Progenitor cell of endocrine pancreas (in vitro differentiated cells): Measurements from ENCODE around the gene MT1X. TPM values are rescaled to one million over a fixed set of nuclear protein-coding genes. Genes with fewer than 3 reads are reported as not detected.

Source experiments
- DNase-seq: peaks from one replicate; pipeline ENCODE4 v3.0.0; 2021; ENCODE audit warnings: low spot score; ENCODE audit not compliant: unreplicated experiment
- H3K27ac Mint-ChIP-seq: 2 replicates; pipeline ENCODE4 v1.8.0; 2021; ENCODE audit warnings: mild to moderate bottlenecking, moderate library complexity, mixed read lengths
- H3K27me3 Mint-ChIP-seq: 2 replicates; pipeline ENCODE4 v1.8.0; 2021; ENCODE audit warnings: mixed read lengths
- H3K36me3 Mint-ChIP-seq: 2 replicates; pipeline ENCODE4 v1.8.0; 2022; ENCODE audit warnings: mixed read lengths; ENCODE audit not compliant: insufficient read depth
- H3K4me1 Mint-ChIP-seq: 2 replicates; pipeline ENCODE4 v1.8.0; 2021; ENCODE audit warnings: low read depth, mixed read lengths
- H3K4me3 Mint-ChIP-seq: 2 replicates; pipeline ENCODE4 v1.8.0; 2021; ENCODE audit warnings: low read depth, mild to moderate bottlenecking, moderate library complexity, mixed read lengths
- H3K9me3 Mint-ChIP-seq: 2 replicates; pipeline ENCODE4 v1.8.0; 2021; ENCODE audit warnings: low read depth, mixed read lengths
- total RNA-seq: library from RNA; stranded (reverse); gene quantifications from 2 replicates; pipeline ENCODE4 v1.2.1, GENCODE V29; 2021
- TF ChIP-seq, protein P1 (sequence below): fragments of 200-600 bp; sonication (generic); IDR thresholded peaks from one replicate; pipeline ENCODE4 v1.5.0; 2021; ENCODE audit warnings: antibody characterized with exemption, mild to moderate bottlenecking; ENCODE audit not compliant: unreplicated experiment

MT1X gene
- total RNA-seq, 1 donor from 2014 or later, result 6.8 TPM

DNA sequence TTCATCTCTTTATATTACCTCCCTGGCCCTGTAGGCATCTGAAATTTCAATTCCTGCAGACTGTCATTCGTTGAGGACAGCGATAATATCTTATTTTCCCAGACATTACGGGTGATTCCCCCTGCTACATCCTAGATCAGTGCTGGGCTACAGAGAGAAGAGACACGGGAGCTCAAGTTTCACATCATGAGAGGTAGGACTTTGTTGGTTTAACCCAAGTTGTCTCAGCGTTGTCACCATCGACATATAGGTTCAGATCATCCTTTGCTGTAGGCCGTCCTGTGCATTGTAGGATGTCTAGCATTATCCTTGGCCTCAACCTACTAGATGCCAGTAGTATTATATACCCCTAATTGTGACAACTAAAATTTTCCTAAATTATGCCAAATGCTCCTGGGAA is 19.3 kb downstream of the MT1X start:
- H3K27me3 Mint-ChIP-seq, result peaks cover 6% of the 10 kb centered on the region
- TF ChIP-seq, protein P1, sequence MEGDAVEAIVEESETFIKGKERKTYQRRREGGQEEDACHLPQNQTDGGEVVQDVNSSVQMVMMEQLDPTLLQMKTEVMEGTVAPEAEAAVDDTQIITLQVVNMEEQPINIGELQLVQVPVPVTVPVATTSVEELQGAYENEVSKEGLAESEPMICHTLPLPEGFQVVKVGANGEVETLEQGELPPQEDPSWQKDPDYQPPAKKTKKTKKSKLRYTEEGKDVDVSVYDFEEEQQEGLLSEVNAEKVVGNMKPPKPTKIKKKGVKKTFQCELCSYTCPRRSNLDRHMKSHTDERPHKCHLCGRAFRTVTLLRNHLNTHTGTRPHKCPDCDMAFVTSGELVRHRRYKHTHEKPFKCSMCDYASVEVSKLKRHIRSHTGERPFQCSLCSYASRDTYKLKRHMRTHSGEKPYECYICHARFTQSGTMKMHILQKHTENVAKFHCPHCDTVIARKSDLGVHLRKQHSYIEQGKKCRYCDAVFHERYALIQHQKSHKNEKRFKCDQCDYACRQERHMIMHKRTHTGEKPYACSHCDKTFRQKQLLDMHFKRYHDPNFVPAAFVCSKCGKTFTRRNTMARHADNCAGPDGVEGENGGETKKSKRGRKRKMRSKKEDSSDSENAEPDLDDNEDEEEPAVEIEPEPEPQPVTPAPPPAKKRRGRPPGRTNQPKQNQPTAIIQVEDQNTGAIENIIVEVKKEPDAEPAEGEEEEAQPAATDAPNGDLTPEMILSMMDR, result no peak
- no peaks in the 10 kb centered on the region for H3K9me3 Mint-ChIP-seq
- no peaks in the 10 kb centered on the region for H3K4me1 Mint-ChIP-seq
- no peaks in the 10 kb centered on the region for H3K36me3 Mint-ChIP-seq
- DNase-seq, result no peak
- no peak overlapping the region for H3K4me3 Mint-ChIP-seq
- no peak overlapping the region for H3K27ac Mint-ChIP-seq

DNA sequence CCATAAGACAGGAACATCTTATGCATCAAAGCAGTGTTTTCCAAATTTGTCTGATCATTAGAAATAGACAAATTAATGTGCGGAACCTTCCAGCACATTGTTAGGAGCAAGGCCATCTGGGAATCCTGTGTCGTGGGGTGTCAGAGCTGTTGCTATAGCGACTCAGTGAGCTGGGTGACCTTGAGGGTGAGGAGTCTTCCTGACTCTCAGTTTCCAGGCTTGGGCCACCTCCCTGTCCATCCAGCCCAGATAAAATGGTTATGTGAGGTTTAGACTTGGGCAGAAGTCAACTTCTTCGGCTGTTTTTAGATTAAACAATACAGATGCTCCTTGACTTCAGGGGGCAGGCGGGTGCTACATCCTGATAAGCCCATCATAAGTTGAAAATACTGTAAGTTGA is 20.6 kb downstream of the MT1X start:
- no peaks in the 10 kb centered on the region for H3K4me1 Mint-ChIP-seq
- no peak overlapping the region for H3K4me3 Mint-ChIP-seq
- no peaks in the 10 kb centered on the region for H3K36me3 Mint-ChIP-seq
- no peak for DNase-seq
- TF ChIP-seq, protein P1, result no peak
- H3K27ac Mint-ChIP-seq, result no peak overlapping the region
- no peaks in the 10 kb centered on the region for H3K9me3 Mint-ChIP-seq
- H3K27me3 Mint-ChIP-seq, result peaks cover 6% of the 10 kb centered on the region

DNA sequence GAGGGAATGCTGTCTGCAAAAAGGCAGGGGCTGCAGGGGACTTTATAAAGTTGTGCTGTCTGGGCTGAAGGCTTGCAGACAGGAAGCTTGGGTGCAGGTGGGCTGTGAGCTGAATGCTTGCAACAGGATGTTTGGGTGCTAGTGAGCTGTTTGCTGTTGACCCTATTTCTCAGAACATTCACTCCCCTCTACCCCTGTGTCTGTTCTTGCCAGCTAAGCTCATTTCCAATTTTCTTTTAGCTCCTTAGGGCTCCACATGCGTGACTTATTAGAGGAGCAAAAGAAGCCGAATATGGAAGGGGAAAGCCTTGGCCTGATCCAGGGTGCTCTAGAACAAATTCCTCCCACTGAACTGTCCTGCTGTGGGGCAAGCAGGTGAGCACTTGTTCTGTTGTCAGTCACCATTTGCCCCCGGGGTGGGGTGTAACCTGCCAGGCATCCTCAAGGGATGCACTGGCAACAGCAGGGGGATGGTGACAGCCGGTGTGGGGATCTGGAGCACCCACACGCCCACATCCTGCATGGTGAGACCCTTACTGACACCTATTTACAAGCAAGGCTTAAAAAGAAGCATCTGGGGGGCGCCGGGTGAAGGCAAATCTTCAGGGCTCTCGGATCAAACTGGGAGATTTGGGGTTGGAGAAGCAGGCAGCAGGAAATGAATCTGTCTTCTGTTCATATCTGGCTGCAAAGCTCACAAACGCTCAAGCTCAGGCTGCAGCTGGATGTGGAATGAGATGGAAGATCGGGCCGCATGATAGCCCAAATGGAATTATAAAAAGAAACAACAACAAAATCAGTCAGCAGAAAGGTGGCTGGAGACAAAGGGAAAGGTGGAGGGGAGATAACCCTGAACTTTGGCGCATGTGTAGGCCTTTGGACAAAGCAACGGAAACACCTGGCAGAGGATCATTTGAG is 26.5 kb downstream of the MT1X start:
- Mint-ChIP-seq H3K9me3 (no peaks in the 10 kb centered on the region), H3K4me1 (no peaks in the 10 kb centered on the region), H3K27ac (no peak overlapping the region), H3K27me3 (peaks cover 16% of the 10 kb centered on the region), H3K36me3 (no peaks in the 10 kb centered on the region), H3K4me3 (no peak overlapping the region)
- DNase-seq, result no peak
- TF ChIP-seq, protein P1, result no peak

DNA sequence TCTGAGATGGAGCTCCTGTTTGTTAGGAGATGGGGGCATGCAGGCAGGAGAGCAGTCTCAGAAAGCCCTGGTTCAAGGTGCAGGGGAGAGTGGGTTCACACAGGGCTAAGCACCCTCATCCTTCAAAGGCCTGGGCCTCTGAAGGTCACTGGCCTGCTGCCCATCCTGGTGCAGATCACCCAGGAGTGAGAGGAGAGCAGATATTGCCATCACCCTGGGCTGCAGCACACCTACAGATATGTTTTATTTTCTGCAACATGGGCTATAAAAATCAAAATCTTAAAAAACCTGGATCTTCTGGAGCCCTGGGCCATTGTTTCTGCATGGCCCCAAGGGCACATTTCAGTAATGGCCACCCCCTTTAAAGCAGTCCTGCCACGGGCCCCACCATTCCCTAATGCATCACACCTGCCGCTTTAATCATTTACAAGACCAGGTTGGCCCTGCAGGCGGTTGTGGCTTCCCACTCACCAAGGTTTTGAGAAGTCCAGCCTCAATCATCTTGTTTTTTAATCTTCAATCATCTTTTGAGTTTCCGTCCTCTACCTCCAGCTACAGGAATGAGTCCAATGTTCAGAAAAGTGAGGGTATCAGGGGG is 27.3 kb downstream of the MT1X start:
- H3K9me3 Mint-ChIP-seq, result no peaks in the 10 kb centered on the region

DNA sequence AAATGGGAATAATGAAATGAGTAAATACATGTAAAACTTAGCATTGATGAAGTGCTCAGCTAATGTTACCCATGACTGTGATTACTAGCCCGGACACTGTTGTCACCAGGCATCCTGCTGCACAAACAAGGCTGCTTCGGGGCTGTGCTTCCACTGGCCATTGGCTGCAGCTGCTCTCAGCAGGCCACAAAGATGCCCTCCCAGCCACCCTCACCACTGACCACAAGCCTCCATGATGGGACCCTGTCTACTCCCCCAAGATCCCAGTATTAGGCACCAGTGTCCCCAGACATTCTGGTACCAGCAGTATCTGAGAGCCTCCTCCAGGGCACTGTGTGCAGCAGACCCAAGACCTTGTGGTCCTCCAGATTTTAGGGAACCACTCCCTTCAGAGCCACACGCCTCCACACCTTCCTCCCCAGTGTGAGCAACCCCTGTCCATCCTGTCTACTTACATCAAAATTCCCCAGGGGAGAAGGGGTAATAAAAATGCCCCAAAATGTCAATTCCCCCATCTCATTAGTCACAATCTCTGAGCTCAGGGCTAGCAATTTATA is 28.0 kb downstream of the MT1X start:
- Mint-ChIP-seq H3K9me3 (no peaks in the 10 kb centered on the region), H3K27ac (no peak overlapping the region), H3K36me3 (no peaks in the 10 kb centered on the region), H3K4me3 (no peak overlapping the region), H3K4me1 (no peaks in the 10 kb centered on the region), H3K27me3 (peaks cover 15% of the 10 kb centered on the region)
- DNase-seq, result no peak
- TF ChIP-seq, protein P1, result no peak

More for the DNA sequence above, 27.3 kb downstream of the MT1X start:
- H3K27ac Mint-ChIP-seq, result no peak overlapping the region
- H3K36me3 Mint-ChIP-seq, result no peaks in the 10 kb centered on the region
- TF ChIP-seq, protein P1, result no peak
- no peak for DNase-seq
- H3K4me3 Mint-ChIP-seq, result no peak overlapping the region
- no peaks in the 10 kb centered on the region for H3K4me1 Mint-ChIP-seq
- peaks cover 15% of the 10 kb centered on the region for H3K27me3 Mint-ChIP-seq
